ENCODE results near the gene CRYBG1. TPM values are rescaled to one million over a fixed set of nuclear protein-coding genes. Genes with fewer than 3 reads are reported as not detected.
"Not testable (repeated sequence)": the region's sequence is repeated elsewhere in the genome, so short reads cannot be mapped to it uniquely, and the experiment has no call there.

CRYBG1 gene
- total RNA-seq, 1 donor from 2014 or later, result 107 TPM

- DNase-seq (ENCODE audit: low spot score), result no peak
These were observed 167.5 kb downstream of the CRYBG1 start for GRCh38 chr6:106527979-106528378.

GRCh38 chr6:106528521-106528920 is 168.0 kb downstream of the CRYBG1 start:
- DNase-seq (ENCODE audit: low spot score), result no peak

- no peak for DNase-seq (ENCODE audit: low spot score)
These were observed 168.9 kb downstream of the CRYBG1 start for GRCh38 chr6:106529438-106529837.

- no peak for DNase-seq (ENCODE audit: low spot score)
These were observed 169.5 kb downstream of the CRYBG1 start for GRCh38 chr6:106530026-106530425.

GRCh38 chr6:106530502-106530901 is 170.0 kb downstream of the CRYBG1 start:
- no peak for DNase-seq (ENCODE audit: low spot score)

GRCh38 chr6:106533054-106533453 is 172.5 kb downstream of the CRYBG1 start:
- DNase-seq (ENCODE audit: low spot score), result no peak

GRCh38 chr6:106534004-106534403 is 173.5 kb downstream of the CRYBG1 start:
- no peak for DNase-seq (ENCODE audit: low spot score)

- DNase-seq (ENCODE audit: low spot score), result no peak
These were observed 174.1 kb downstream of the CRYBG1 start for GRCh38 chr6:106534564-106534982.

- no peak for DNase-seq (ENCODE audit: low spot score)
These were observed 174.5 kb downstream of the CRYBG1 start for GRCh38 chr6:106535012-106535411.

- DNase-seq (ENCODE audit: low spot score), result no peak
These were observed 175.8 kb downstream of the CRYBG1 start for GRCh38 chr6:106536357-106536756.

- DNase-seq (ENCODE audit: low spot score), result no peak
These were observed 176.3 kb downstream of the CRYBG1 start for GRCh38 chr6:106536851-106537250.

- no peak for DNase-seq (ENCODE audit: low spot score)
These were observed 177.1 kb downstream of the CRYBG1 start for GRCh38 chr6:106537662-106538061.

GRCh38 chr6:106538145-106538544 is 177.6 kb downstream of the CRYBG1 start:
- DNase-seq (ENCODE audit: low spot score), result no peak

GRCh38 chr6:106539936-106540335 is 179.4 kb downstream of the CRYBG1 start:
- DNase-seq (ENCODE audit: low spot score), result no peak

- DNase-seq (ENCODE audit: low spot score), result no peak
These were observed 179.9 kb downstream of the CRYBG1 start for GRCh38 chr6:106540432-106540831.

- no peak for DNase-seq (ENCODE audit: low spot score)
These were observed 180.4 kb downstream of the CRYBG1 start for GRCh38 chr6:106540907-106541306.

GRCh38 chr6:106546261-106546690 is 185.8 kb downstream of the CRYBG1 start:
- DNase-seq (ENCODE audit: low spot score), result no peak

GRCh38 chr6:106546691-106547414 is 186.3 kb downstream of the CRYBG1 start:
- no peak for DNase-seq (ENCODE audit: low spot score)

- DNase-seq (ENCODE audit: low spot score), result no peak
These were observed 187.3 kb downstream of the CRYBG1 start for GRCh38 chr6:106547601-106548453.

- not testable (repeated sequence) for DNase-seq (ENCODE audit: low spot score)
These were observed 188.5 kb downstream of the CRYBG1 start for GRCh38 chr6:106548926-106549455.

- no peak for DNase-seq (ENCODE audit: low spot score)
These were observed 189.0 kb downstream of the CRYBG1 start for GRCh38 chr6:106549521-106549920.

GRCh38 chr6:106551155-106551554 is 190.6 kb downstream of the CRYBG1 start:
- DNase-seq (ENCODE audit: low spot score), result no peak

- DNase-seq (ENCODE audit: low spot score), result no peak
These were observed 192.9 kb downstream of the CRYBG1 start for GRCh38 chr6:106553440-106553839.
